Mesendoderm (in vitro differentiated cells): ENCODE measurements around the gene CRISP1.

Source experiments
- DNase-seq: peaks from one replicate; pipeline ENCODE4 v3.0.0; 2013
- H2AK5ac ChIP-seq: 2 replicates; pipeline ENCODE4 v1.6.1; 2013; ENCODE audit warnings: low read length, inconsistent platforms
- H2BK120ac ChIP-seq: 2 replicates; pipeline ENCODE4 v1.6.1; 2013; ENCODE audit warnings: low read depth, mild to moderate bottlenecking, low read length, moderate library complexity, mixed read lengths
- H2BK15ac ChIP-seq: replicated peaks from 2 replicates; pipeline ENCODE4 v1.6.1; 2013; ENCODE audit warnings: low read depth, mild to moderate bottlenecking, moderate library complexity
- H2BK5ac ChIP-seq: 2 replicates; pipeline ENCODE4 v1.6.1; 2013; ENCODE audit warnings: low read length, inconsistent platforms
- H3K18ac ChIP-seq: 2 replicates; pipeline ENCODE4 v1.6.1; 2013; ENCODE audit warnings: mild to moderate bottlenecking, low read length, mixed read lengths
- H3K23ac ChIP-seq: one replicate; pipeline ENCODE4 v1.6.1; 2013; ENCODE audit warnings: low read length
- H3K27ac ChIP-seq: 2 replicates; pipeline ENCODE4 v1.5.1; 2013; ENCODE audit warnings: low read depth, mild to moderate bottlenecking, inconsistent platforms, low read length, moderate library complexity
- H3K27me3 ChIP-seq: 2 replicates; pipeline ENCODE4 v1.6.1; 2013; ENCODE audit warnings: low read length, control low read depth, mild to moderate bottlenecking, inconsistent platforms; ENCODE audit not compliant: insufficient read depth, poor library complexity
- H3K36me3 ChIP-seq: 2 replicates; pipeline ENCODE4 v1.6.1; 2013; ENCODE audit warnings: low read length, inconsistent platforms; ENCODE audit not compliant: control insufficient read depth, insufficient read depth
- H3K4ac ChIP-seq: one replicate; pipeline ENCODE4 v1.6.1; 2013; ENCODE audit warnings: low read depth, mild to moderate bottlenecking, low read length, moderate library complexity
- H3K4me1 ChIP-seq: 2 replicates; pipeline ENCODE4 v1.6.1; 2013; ENCODE audit warnings: low read depth, low read length, inconsistent platforms; ENCODE audit not compliant: control insufficient read depth
- H3K4me2 ChIP-seq: 2 replicates; pipeline ENCODE4 v1.6.1; 2013; ENCODE audit warnings: low read length
- H3K4me3 ChIP-seq: 2 replicates; pipeline ENCODE4 v1.5.1; 2013; ENCODE audit warnings: mild to moderate bottlenecking, low read length
- H3K56ac ChIP-seq: one replicate; pipeline ENCODE4 v1.6.1; 2013; ENCODE audit warnings: low read length
- H3K79me1 ChIP-seq: 2 replicates; pipeline ENCODE4 v1.6.1; 2013; ENCODE audit warnings: low read length, inconsistent platforms
- H3K79me2 ChIP-seq: 2 replicates; pipeline ENCODE4 v1.6.1; 2013; ENCODE audit warnings: mild to moderate bottlenecking, low read length; ENCODE audit not compliant: control insufficient read depth, insufficient read depth
- H3K9ac ChIP-seq: 2 replicates; pipeline ENCODE4 v1.6.1; 2013; ENCODE audit warnings: low read length, inconsistent platforms
- H4K5ac ChIP-seq: one replicate; pipeline ENCODE4 v1.6.1; 2013; ENCODE audit warnings: low read length
- H4K8ac ChIP-seq: one replicate; pipeline ENCODE4 v1.6.1; 2013; ENCODE audit warnings: low read depth, mild to moderate bottlenecking, control low read depth, low read length, moderate library complexity
- WGBS: extraction: QIAGEN DNeasy Blood & Tissue Kit; methylation state at CpG from one replicate; pipeline ENCODE4 v1.1.7; 2013; ENCODE audit warnings: low lambda C conversion rate, missing lambda C conversion rate; ENCODE audit not compliant: insufficient coverage; ENCODE audit errors: extremely low coverage; 5-methylcytosine and 5-hydroxymethylcytosine counted together

CRISP1 gene

DNA sequence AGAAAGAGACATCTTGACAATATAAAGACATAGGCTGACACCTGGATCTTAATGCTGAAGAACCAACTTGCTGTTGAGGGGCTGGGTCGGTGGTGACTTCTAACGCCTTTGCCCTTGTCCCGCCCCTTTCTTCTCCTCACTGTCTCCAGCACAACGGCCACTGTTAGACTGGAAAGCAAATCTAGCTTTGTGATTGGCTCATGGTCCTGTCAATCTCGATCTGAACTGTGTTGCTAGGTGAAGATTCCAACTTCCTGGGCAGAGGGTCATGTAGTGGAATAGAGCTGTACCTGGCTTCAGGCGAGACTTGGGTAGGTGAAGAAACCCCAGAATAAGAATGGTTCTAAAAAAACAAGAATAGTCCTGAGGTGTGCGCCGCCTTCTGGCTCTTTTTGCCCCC, 79.2 kb downstream of the CRISP1 start, which contains the start of gene PGK2:
Gene PGK2 (minus strand): TSS at position 110 of the 400 bp plus-strand sequence. CDS start 98 bp downstream, at position 12.
- H3K4me3 ChIP-seq, result no peak within 1 kb of the TSS
- no CpG with 5 or more reads among the region's 8 CpGs for WGBS
- no peaks in the 10 kb centered on the region for H3K79me1 ChIP-seq
- H3K23ac ChIP-seq, result no peak within 1 kb of the TSS
- no peak within 1 kb of the TSS for H3K4ac ChIP-seq
- no peak within 1 kb of the TSS for H2AK5ac ChIP-seq
- no peaks in the 10 kb centered on the region for H3K27me3 ChIP-seq
- no peaks in the 10 kb centered on the region for H3K79me2 ChIP-seq
- no peak within 1 kb of the TSS for H3K18ac ChIP-seq
- no peak within 1 kb of the TSS for H4K8ac ChIP-seq
- no peak within 1 kb of the TSS for H3K56ac ChIP-seq
- no peak within 1 kb of the TSS for H3K9ac ChIP-seq
- H4K5ac ChIP-seq, result no peak within 1 kb of the TSS
- DNase-seq, result peak; percentile 86
- no peaks in the 10 kb centered on the region for H3K36me3 ChIP-seq
- no peak within 1 kb of the TSS for H2BK120ac ChIP-seq
- no peaks in the 10 kb centered on the region for H3K4me1 ChIP-seq
- H2BK5ac ChIP-seq, result no peak within 1 kb of the TSS
- no peak within 1 kb of the TSS for H3K4me2 ChIP-seq
- no peak within 1 kb of the TSS for H3K27ac ChIP-seq
- H2BK15ac ChIP-seq, result no peak within 1 kb of the TSS

DNA sequence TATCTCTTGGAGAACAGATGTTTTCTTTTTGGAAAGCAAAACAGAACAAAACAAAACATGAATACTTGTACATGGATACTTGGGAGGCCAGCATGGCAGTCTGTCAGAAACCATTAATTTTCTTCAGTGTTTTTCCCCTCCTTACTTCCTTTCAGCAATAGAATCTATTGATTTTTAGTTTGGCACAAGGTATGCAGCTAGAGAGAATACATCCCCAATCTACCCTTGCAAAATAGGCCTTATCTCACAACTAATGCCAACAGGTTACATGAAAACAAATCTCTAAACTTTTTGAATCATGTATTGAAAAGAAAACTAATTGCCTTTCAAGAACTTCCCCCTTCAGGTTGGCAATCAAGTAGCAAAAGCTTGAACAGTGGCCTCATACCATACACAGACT, 82.1 kb downstream of the CRISP1 start:
- Histone ChIP-seq H3K4ac (no peak overlapping the region), H2AK5ac (no peak overlapping the region), H4K5ac (no peak overlapping the region), H3K18ac (no peak overlapping the region), H3K4me3 (no peak overlapping the region), H3K4me1 (no peaks in the 10 kb centered on the region), H3K23ac (no peak overlapping the region), H3K79me1 (no peaks in the 10 kb centered on the region), H3K36me3 (no peaks in the 10 kb centered on the region), H2BK5ac (no peak overlapping the region), H4K8ac (no peak overlapping the region), H3K27me3 (no peaks in the 10 kb centered on the region), H3K79me2 (no peaks in the 10 kb centered on the region), H2BK15ac (no peak overlapping the region), H2BK120ac (no peak overlapping the region), H3K4me2 (no peak overlapping the region), H3K9ac (no peak overlapping the region), H3K56ac (no peak overlapping the region), H3K27ac (no peak overlapping the region)
- no peak for DNase-seq
